GM21717 (cell line): Measurements from ENCODE around the gene PTK7.

Source experiments
- ATAC-seq: cut with Tn5 transposase; IDR thresholded peaks from one replicate; pipeline ENCODE4 v1.9.1; 2021; ENCODE audit warnings: mild to moderate bottlenecking, moderate library complexity; ENCODE audit not compliant: unreplicated experiment

Gene PTK7

GRCh38 chr6:43142101-43142500 is 66.0 kb downstream of the PTK7 start:
- ATAC-seq, result no peak

- ATAC-seq, result no peak
Measured at GRCh38 chr6:43143235-43144128, 67.4 kb downstream of the PTK7 start.

DNA sequence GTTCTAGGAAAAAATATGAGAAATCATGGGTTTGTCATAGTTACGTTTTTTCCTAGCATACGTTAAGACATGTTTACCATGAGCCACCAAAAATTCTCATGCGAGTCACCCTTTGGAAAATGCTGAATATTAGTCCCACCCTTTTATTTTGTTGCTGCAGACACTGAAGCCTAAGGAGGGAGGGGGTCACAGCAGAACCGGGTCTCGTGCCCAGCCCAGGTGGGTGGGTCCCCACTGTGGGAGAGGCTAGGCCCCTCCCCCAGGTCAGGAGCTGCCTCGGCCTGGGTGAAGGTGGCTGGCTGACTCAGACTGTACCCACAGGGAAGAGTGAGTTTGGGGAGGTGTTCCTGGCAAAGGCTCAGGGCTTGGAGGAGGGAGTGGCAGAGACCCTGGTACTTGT is 68.8 kb downstream of the PTK7 start:
- ATAC-seq, result no peak

- no peak for ATAC-seq
Measured at GRCh38 chr6:43146261-43146660, 70.1 kb downstream of the PTK7 start.

DNA sequence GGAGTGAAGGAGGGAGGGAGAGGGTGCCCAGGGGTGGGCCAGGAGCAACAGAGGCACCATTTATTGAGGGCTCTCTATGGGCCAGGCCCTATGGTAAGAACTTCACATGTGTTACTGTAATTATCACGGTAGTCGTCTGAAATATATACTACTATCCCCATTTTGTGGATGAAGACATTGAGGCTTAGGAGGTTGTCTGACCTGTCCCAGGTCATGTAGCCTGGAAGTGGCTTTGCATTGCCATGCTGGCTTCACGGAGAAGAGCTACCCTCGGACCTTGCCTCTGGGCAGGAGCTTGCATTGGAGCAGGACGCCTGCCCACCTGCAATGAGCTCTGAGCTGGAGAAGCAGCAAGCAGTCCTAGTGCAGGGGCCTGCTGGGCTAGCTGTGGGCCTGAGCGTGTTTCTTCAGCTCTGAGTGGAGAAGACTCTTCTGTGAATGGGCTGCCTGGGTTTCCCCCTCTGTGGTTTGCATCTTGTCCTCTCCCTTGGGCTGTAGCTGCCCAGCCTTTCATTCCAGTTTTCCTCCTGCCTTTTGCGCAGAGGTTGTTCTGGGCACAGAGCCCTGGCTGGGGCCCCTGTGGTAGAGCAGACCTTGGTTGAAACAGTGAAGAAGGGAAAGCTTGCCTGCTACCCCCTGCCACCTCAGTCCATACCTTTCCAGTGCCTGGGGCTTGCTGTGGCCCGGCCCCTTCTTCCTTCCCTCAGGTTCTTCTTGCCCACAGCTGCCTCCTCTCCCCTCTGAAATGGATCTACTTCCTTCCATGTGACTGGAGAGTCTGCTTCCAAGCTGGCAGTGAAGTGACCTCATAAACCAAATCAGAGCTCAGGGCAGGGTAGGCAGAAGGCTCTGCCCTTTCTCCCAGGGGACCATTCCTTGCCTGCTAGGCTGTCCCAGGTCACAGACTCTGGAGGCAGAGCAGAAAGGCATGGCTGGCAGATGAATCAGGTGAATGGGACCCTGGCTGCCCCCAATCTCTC is 70.9 kb downstream of the PTK7 start:
- ATAC-seq, result no peak

DNA sequence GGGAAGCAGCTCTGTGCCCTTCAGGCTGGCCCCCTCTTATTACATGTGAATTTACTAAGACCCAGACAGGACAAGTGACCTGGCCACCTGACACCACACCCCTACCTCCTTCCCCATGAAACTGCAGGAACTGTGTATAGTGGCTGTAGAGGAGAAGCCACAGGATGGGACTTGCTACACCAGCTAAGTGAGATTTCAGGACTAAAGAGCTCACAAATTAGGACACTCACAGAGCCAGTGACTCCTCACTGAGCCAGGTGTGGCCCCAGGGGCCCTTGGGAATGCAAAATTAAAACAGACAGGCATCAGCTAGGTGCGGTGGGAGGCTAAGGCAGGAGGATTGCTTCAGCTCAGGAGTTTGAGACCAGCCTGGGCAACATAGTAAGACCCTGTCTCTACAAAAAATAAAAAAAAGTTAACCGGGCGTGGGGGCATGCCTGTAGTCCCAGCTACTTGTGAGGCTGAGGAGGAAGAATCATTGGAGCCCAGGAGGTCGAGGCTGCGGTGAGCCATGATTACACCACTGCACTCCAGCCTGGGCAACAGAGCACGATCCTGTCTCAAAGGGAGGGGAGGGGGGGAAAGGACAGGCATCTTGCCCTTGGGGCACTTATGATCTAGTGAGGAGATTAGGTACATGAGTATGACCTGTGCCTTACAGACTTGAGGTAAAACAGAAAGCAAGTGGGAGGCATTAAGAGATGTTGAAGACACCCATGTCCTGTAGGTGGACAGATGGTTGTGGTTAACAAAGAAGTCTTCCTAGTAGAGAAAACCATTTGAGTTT is 71.8 kb downstream of the PTK7 start:
- ATAC-seq, result no peak

DNA sequence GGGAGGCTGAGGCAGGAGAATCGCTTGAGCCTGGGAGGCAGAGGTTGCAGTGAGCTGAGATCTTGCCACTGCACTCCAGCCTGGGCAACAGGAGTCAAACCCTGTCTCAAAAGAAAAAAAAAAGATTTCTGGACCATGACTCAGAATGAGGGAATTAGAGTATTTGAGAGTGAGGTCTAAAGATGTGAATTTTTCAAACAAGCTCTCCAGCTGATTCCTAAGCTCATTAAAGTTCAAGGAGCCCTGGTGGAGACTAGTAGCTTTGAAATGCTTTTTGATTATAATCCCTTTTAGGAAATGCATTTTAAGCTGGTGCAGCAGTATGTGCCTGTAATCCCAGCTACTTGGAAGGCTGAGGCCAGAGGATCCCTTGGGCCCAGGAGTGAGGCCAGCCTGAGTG is 73.2 kb downstream of the PTK7 start:
- no peak for ATAC-seq

- ATAC-seq, result no peak
Measured at GRCh38 chr6:43150051-43150751, 74.1 kb downstream of the PTK7 start.

DNA sequence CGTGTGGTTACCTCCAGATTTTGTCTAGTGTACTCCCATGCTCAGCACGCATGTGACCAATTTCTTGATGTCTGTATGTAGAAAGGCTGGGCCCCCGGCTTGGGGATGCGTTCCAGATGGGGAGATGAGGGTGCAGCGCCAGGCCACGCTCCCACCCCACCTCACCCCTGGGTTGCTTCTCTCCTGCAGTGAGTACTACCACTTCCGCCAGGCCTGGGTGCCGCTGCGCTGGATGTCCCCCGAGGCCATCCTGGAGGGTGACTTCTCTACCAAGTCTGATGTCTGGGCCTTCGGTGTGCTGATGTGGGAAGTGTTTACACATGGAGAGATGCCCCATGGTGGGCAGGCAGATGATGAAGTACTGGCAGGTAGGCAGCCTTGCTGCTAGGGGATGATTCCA is 83.5 kb downstream of the PTK7 start:
- ATAC-seq, result no peak

GRCh38 chr6:43163899-43164298 is 87.8 kb downstream of the PTK7 start:
- no peak for ATAC-seq

DNA sequence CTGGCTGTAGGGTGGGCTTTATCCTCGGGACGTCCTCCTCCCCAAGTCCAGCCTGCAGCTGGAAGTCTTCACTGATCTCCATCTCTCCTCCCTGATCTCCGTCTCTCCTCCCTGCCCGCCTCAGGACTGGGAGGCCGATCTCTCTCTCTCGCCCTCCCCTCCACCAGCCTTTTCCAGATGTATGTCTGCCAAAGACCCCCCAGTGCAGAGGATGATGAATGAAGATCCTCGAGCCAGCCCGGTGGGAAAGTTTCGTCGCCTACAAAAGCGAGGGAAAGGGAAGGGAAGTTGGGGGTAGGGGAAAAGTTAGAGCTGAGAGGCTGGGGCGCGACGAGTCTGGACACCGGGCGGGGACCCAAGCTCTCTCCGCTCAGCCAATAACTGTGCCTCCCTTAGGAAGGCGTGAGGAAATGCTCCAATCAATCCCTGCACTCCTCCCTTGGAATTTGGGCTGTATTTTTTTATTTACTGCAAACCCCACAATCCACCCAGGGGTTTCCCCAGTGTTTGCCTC is 94.4 kb downstream of the PTK7 start:
- no peak for ATAC-seq

- ATAC-seq, result peak; percentile 44
Measured at GRCh38 chr6:43170931-43171706, 95.0 kb downstream of the PTK7 start, which contains the start of gene SRF. Gene SRF, plus strand, starts transcription at chr6:43171269. Its CDS starts 388 bp downstream, at chr6:43171657.

GRCh38 chr6:43171707-43172103 is 95.6 kb downstream of the PTK7 start:
- ATAC-seq, result no peak

DNA sequence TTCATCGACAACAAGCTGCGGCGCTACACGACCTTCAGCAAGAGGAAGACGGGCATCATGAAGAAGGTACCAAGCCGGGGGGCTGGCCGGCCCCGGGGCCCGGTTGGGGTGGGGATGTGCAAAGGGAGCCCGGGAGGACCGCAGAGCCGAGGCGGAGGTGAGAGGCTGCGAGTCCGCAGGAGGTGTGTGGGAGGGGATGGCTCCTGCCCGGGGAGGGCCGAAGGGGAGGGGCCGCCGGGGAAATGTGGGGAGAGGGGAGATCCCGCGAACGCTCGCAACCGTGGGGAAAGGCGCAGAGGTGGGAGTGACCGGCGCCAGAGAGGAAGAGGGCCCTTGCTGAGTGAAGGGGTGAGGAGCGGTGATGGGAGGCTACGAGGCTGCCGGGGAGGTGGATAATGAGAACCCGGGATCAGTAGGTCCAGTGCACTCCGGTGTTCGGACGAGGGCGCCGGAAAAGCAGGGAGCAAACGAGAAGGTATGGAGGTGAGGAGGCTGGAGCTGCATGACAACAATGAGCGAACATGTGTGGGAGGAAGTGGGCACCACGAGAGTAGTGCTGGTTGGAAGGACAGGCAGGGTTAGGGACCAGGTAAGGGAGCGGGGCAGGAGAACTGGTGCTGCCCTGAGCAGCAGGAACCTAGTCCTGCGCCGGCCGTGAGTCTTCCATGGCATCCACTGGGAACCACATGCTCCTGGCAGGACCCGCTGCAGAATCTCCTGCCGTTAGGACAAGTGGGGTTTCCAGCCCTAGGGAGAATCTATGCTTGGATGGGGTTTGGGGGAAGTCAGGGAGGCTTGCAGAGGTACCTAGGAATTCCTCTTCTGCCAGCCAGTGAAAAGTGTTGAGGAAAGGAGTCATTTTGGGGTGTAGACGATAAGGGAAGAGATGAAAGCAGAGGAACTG is 96.2 kb downstream of the PTK7 start:
- no peak for ATAC-seq

GRCh38 chr6:43173591-43174262 is 97.6 kb downstream of the PTK7 start:
- no peak for ATAC-seq

GRCh38 chr6:43174263-43175112 is 98.4 kb downstream of the PTK7 start:
- peak; percentile 72 for ATAC-seq
